NB4 (cell line): ENCODE data around the gene ZNRF3.

ENCODE experiments used
- CTCF ChIP-seq: IDR thresholded peaks from one replicate; pipeline ENCODE4 v1.5.1; 2012; ENCODE audit warnings: low read depth, low read length
- MAX ChIP-seq: IDR thresholded peaks from 2 replicates; pipeline ENCODE4 v1.6.1; 2011; ENCODE audit warnings: low read depth, low read length
- MYC ChIP-seq: IDR thresholded peaks from 2 replicates; pipeline ENCODE4 v1.6.1; 2011; ENCODE audit warnings: low read depth, low read length
- POLR2A ChIP-seq: IDR thresholded peaks from 2 replicates; pipeline ENCODE4 v1.6.1; 2011; ENCODE audit warnings: mild to moderate bottlenecking; ENCODE audit not compliant: insufficient read length; ENCODE audit errors: extremely low read depth

GRCh38 chr22:29065468-29066190 is 182.3 kb downstream of the ZNRF3 start:
- no peak for TF ChIP-seq CTCF
- no peak for TF ChIP-seq POLR2A
- TF ChIP-seq MAX = no peak
- TF ChIP-seq MYC = no peak
